Measurements from ENCODE around the gene TEDDM1. TPM values are rescaled to one million over a fixed set of nuclear protein-coding genes. Genes with fewer than 3 reads are reported as not detected.
"Not testable (repeated sequence)": the region's sequence is repeated elsewhere in the genome, so short reads cannot be mapped to it uniquely, and the experiment has no call there.

Gene TEDDM1
- polyA plus RNA-seq (2013, experiment 1 of 4), result not detected
- polyA plus RNA-seq (2013, experiment 2 of 4), result not detected
- not detected for polyA plus RNA-seq (2013, experiment 3 of 4)
- polyA plus RNA-seq (2013, experiment 4 of 4), result not detected

GRCh38 chr1:182400567-182400966 is at the start of gene TEDDM1:
TEDDM1 (minus strand) TSS chr1:182400667; CDS start chr1:182400485, 182 bp downstream.
- no peak within 1 kb of the TSS for H3K4me3 ChIP-seq (ENCODE audit: insufficient read depth, low read depth, low read length)
- no peaks in the 10 kb centered on the region for H3K4me1 ChIP-seq (ENCODE audit: control insufficient read depth, insufficient read depth, low read length)
- H3K9me3 ChIP-seq (ENCODE audit: control insufficient read depth, low read length), result no peaks in the 10 kb centered on the region
- 93 to 95% methylated on average over 4 of the region's 4 CpGs for WGBS, 2 experiments
- no peaks in the 10 kb centered on the region for H3K27me3 ChIP-seq (ENCODE audit: control insufficient read depth, insufficient read depth, low read length, poor library complexity, severe bottlenecking)
- H3K36me3 ChIP-seq (ENCODE audit: control insufficient read depth, insufficient read depth, low read length), result no peaks in the 10 kb centered on the region
- no peak within 1 kb of the TSS for H3K27ac ChIP-seq (ENCODE audit: insufficient read depth, low read depth, low read length, poor library complexity, severe bottlenecking)

GRCh38 chr1:182450087-182450486 is 49.6 kb upstream of the TEDDM1 start, which contains the start of gene RGSL1:
RGSL1 (plus strand) TSS chr1:182450146; CDS start chr1:182450166, 20 bp downstream.
- Histone ChIP-seq H3K36me3 (ENCODE audit: control insufficient read depth, insufficient read depth, low read length) (no peaks in the 10 kb centered on the region), H3K27me3 (ENCODE audit: control insufficient read depth, insufficient read depth, low read length, poor library complexity, severe bottlenecking) (no peaks in the 10 kb centered on the region), H3K9me3 (ENCODE audit: control insufficient read depth, low read length) (no peaks in the 10 kb centered on the region), H3K4me3 (ENCODE audit: insufficient read depth, low read depth, low read length) (no peak within 1 kb of the TSS), H3K4me1 (ENCODE audit: control insufficient read depth, insufficient read depth, low read length) (no peaks in the 10 kb centered on the region), H3K27ac (ENCODE audit: insufficient read depth, low read depth, low read length, poor library complexity, severe bottlenecking) (no peak within 1 kb of the TSS)

DNA sequence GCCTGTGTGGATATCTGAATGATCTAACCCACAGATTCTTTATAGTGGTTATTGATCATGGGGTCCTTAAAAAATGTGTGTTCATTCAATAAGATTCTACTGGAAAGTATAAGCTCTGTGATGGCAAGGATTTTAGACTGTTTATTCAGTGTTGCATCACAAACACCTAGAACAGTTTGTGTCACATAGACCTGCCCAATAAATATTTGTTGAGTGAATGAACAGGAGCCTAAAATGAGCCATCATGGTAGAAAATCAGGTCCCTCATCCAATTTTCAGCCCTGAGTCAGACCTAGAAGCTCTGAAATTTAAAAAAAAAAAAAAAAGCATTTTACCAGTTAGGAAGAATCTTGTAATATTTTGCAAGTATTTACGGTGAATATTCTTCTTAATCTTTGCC is 47.2 kb upstream of the TEDDM1 start:
- 96 to 100% methylated on average over 1 of the region's 1 CpG for WGBS, 2 experiments

DNA sequence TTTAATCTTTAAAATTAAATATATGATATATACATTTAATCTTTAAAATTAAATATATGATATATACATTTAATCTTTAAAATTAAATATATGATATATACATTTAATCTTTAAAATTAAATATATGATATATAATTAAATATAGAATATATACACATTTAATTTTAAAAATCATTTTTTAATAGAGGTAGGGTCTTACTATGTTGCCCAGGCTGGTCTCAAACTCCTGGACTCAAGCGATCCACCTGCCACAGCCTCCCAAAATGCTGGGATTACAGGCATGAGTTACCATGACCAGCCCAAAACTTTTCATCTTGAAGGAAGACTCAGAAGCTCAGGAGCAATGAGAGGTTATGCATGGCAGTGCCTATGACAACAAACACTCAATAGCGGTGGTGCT is 46.7 kb upstream of the TEDDM1 start:
- H3K27ac ChIP-seq (ENCODE audit: insufficient read depth, low read depth, low read length, poor library complexity, severe bottlenecking); H3K4me1 ChIP-seq (ENCODE audit: control insufficient read depth, insufficient read depth, low read length); H3K9me3 ChIP-seq (ENCODE audit: control insufficient read depth, low read length); H3K36me3 ChIP-seq (ENCODE audit: control insufficient read depth, insufficient read depth, low read length); H3K27me3 ChIP-seq (ENCODE audit: control insufficient read depth, insufficient read depth, low read length, poor library complexity, severe bottlenecking); H3K4me3 ChIP-seq (ENCODE audit: insufficient read depth, low read depth, low read length): not testable (repeated sequence)
- WGBS, 2 experiments, result 94 to 95% methylated on average over 2 of the region's 2 CpGs

More for the DNA sequence above, 47.2 kb upstream of the TEDDM1 start:
- Histone ChIP-seq H3K4me1 (ENCODE audit: control insufficient read depth, insufficient read depth, low read length) (no peaks in the 10 kb centered on the region), H3K36me3 (ENCODE audit: control insufficient read depth, insufficient read depth, low read length) (no peaks in the 10 kb centered on the region), H3K4me3 (ENCODE audit: insufficient read depth, low read depth, low read length) (no peak overlapping the region), H3K27me3 (ENCODE audit: control insufficient read depth, insufficient read depth, low read length, poor library complexity, severe bottlenecking) (no peaks in the 10 kb centered on the region), H3K9me3 (ENCODE audit: control insufficient read depth, low read length) (no peaks in the 10 kb centered on the region), H3K27ac (ENCODE audit: insufficient read depth, low read depth, low read length, poor library complexity, severe bottlenecking) (no peak overlapping the region)

GRCh38 chr1:182446033-182446669 is 45.7 kb upstream of the TEDDM1 start:
- Histone ChIP-seq H3K36me3 (ENCODE audit: control insufficient read depth, insufficient read depth, low read length) (no peaks in the 10 kb centered on the region), H3K27ac (ENCODE audit: insufficient read depth, low read depth, low read length, poor library complexity, severe bottlenecking) (no peak overlapping the region), H3K4me1 (ENCODE audit: control insufficient read depth, insufficient read depth, low read length) (no peaks in the 10 kb centered on the region), H3K4me3 (ENCODE audit: insufficient read depth, low read depth, low read length) (no peak overlapping the region), H3K27me3 (ENCODE audit: control insufficient read depth, insufficient read depth, low read length, poor library complexity, severe bottlenecking) (no peaks in the 10 kb centered on the region), H3K9me3 (ENCODE audit: control insufficient read depth, low read length) (no peaks in the 10 kb centered on the region)
- 5 to 7% methylated on average over 3 of the region's 3 CpGs for WGBS, 2 experiments

- H3K4me3 ChIP-seq (ENCODE audit: insufficient read depth, low read depth, low read length), result no peak overlapping the region
- H3K27ac ChIP-seq (ENCODE audit: insufficient read depth, low read depth, low read length, poor library complexity, severe bottlenecking), result no peak overlapping the region
- no peaks in the 10 kb centered on the region for H3K36me3 ChIP-seq (ENCODE audit: control insufficient read depth, insufficient read depth, low read length)
- 83 to 85% methylated on average over 3 to 4 of the region's 4 CpGs for WGBS, 2 experiments
- H3K4me1 ChIP-seq (ENCODE audit: control insufficient read depth, insufficient read depth, low read length), result no peaks in the 10 kb centered on the region
- H3K27me3 ChIP-seq (ENCODE audit: control insufficient read depth, insufficient read depth, low read length, poor library complexity, severe bottlenecking), result no peaks in the 10 kb centered on the region
- H3K9me3 ChIP-seq (ENCODE audit: control insufficient read depth, low read length), result no peaks in the 10 kb centered on the region
Measured at GRCh38 chr1:182444497-182444896, 44.0 kb upstream of the TEDDM1 start.

DNA sequence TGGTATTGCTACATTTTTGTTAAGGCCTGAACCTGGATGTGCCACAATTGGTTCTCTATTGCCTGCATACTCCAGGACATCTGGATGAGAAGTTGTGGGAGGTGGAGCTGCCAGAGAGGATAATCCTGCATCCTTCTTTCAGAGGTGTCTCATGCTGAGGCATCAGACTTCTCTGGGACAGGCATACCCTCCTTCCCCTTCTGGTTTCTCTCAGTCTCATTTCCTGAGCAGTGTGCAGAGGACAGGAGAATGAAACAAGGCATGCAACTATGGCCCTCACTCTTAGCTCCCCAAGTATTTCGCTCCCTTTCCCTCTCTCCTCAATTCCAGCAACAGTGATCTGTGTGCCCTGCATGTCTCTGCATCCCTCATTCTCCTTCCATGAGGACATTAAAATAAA is 41.9 kb upstream of the TEDDM1 start:
- no peak overlapping the region for H3K4me3 ChIP-seq (ENCODE audit: insufficient read depth, low read depth, low read length)
- H3K27me3 ChIP-seq (ENCODE audit: control insufficient read depth, insufficient read depth, low read length, poor library complexity, severe bottlenecking), result no peaks in the 10 kb centered on the region
- H3K27ac ChIP-seq (ENCODE audit: insufficient read depth, low read depth, low read length, poor library complexity, severe bottlenecking), result no peak overlapping the region
- H3K36me3 ChIP-seq (ENCODE audit: control insufficient read depth, insufficient read depth, low read length), result no peaks in the 10 kb centered on the region
- no peaks in the 10 kb centered on the region for H3K9me3 ChIP-seq (ENCODE audit: control insufficient read depth, low read length)
- no peaks in the 10 kb centered on the region for H3K4me1 ChIP-seq (ENCODE audit: control insufficient read depth, insufficient read depth, low read length)
- 91 to 94% methylated on average over 1 of the region's 1 CpG for WGBS, 2 experiments

DNA sequence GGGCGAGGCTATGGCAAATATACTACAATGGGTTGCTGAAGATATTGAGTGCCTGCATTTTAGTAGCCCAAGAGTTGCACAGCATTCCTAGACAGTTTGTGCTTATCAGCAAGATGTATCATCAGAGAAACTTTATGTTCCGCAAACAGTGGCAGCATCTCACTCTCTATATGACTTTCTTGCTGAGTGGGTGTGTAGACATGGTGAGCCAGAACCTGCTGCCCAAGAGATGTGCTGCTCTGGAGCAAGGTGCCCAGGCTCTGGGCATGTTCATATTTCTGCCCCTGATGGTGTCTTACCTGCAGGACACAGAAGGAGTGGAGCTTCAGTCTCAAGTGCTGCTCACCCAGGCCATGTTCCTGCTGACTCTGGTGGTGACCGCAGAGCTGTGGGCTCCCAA is 41.3 kb upstream of the TEDDM1 start:
- H3K4me3 ChIP-seq (ENCODE audit: insufficient read depth, low read depth, low read length), result no peak overlapping the region
- H3K9me3 ChIP-seq (ENCODE audit: control insufficient read depth, low read length), result no peaks in the 10 kb centered on the region
- no peaks in the 10 kb centered on the region for H3K4me1 ChIP-seq (ENCODE audit: control insufficient read depth, insufficient read depth, low read length)
- H3K27me3 ChIP-seq (ENCODE audit: control insufficient read depth, insufficient read depth, low read length, poor library complexity, severe bottlenecking), result no peaks in the 10 kb centered on the region
- no peak overlapping the region for H3K27ac ChIP-seq (ENCODE audit: insufficient read depth, low read depth, low read length, poor library complexity, severe bottlenecking)
- WGBS, 2 experiments, result 95 to 97% methylated on average over 3 of the region's 3 CpGs
- H3K36me3 ChIP-seq (ENCODE audit: control insufficient read depth, insufficient read depth, low read length), result no peaks in the 10 kb centered on the region

DNA sequence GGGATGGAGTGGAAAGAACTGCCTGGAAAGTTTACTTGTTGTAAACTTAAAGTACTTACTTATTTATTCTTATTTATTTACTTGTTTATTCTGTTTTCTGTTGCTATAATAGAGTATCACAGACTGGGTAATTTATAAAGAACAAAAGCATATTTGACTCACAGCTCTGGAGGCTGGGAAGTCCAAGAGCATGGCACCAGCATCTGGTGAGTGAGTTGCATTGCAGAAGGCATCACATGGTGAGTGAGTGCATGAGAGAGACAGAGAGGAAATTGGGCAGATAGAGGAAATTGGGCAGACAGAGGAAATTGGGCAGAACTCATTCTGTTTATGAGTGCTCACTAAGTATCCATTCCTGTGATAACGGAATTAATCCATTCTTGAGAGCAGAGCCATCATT is 37.9 kb upstream of the TEDDM1 start:
- WGBS, 2 experiments, result 88 to 100% methylated on average over 1 of the region's 1 CpG

GRCh38 chr1:182433580-182433979 is 33.1 kb upstream of the TEDDM1 start:
- WGBS, 2 experiments, result 94 to 95% methylated on average over 1 of the region's 1 CpG
- H3K27me3 ChIP-seq (ENCODE audit: control insufficient read depth, insufficient read depth, low read length, poor library complexity, severe bottlenecking), result no peaks in the 10 kb centered on the region
- H3K36me3 ChIP-seq (ENCODE audit: control insufficient read depth, insufficient read depth, low read length), result no peaks in the 10 kb centered on the region
- no peaks in the 10 kb centered on the region for H3K9me3 ChIP-seq (ENCODE audit: control insufficient read depth, low read length)
- no peak overlapping the region for H3K27ac ChIP-seq (ENCODE audit: insufficient read depth, low read depth, low read length, poor library complexity, severe bottlenecking)
- no peak overlapping the region for H3K4me3 ChIP-seq (ENCODE audit: insufficient read depth, low read depth, low read length)
- no peaks in the 10 kb centered on the region for H3K4me1 ChIP-seq (ENCODE audit: control insufficient read depth, insufficient read depth, low read length)

More for the DNA sequence above, 37.9 kb upstream of the TEDDM1 start:
- Histone ChIP-seq H3K9me3 (ENCODE audit: control insufficient read depth, low read length) (no peaks in the 10 kb centered on the region), H3K4me1 (ENCODE audit: control insufficient read depth, insufficient read depth, low read length) (no peaks in the 10 kb centered on the region), H3K27me3 (ENCODE audit: control insufficient read depth, insufficient read depth, low read length, poor library complexity, severe bottlenecking) (no peaks in the 10 kb centered on the region), H3K36me3 (ENCODE audit: control insufficient read depth, insufficient read depth, low read length) (no peaks in the 10 kb centered on the region), H3K27ac (ENCODE audit: insufficient read depth, low read depth, low read length, poor library complexity, severe bottlenecking) (no peak overlapping the region), H3K4me3 (ENCODE audit: insufficient read depth, low read depth, low read length) (no peak overlapping the region)
